Fibroblast of mammary gland (primary cell): ENCODE data around the gene TMPRSS11F.

Source experiments
- DNase-seq: peaks from one replicate; pipeline ENCODE4 v3.0.0-alpha.2; 2010; ENCODE audit warnings: low read depth
- H3K4me3 ChIP-seq: 2 replicates; pipeline ENCODE4 v1.5.1; 2011; ENCODE audit warnings: low read depth, mild to moderate bottlenecking, low read length, moderate library complexity; ENCODE audit not compliant: control insufficient read depth
- TF ChIP-seq, protein P1 (sequence below): conservative IDR thresholded peaks from 2 replicates; pipeline ENCODE4 v1.5.1; 2011; ENCODE audit warnings: low read depth, low read length, inconsistent platforms; ENCODE audit not compliant: control insufficient read depth, insufficient read depth

TMPRSS11F gene

DNA sequence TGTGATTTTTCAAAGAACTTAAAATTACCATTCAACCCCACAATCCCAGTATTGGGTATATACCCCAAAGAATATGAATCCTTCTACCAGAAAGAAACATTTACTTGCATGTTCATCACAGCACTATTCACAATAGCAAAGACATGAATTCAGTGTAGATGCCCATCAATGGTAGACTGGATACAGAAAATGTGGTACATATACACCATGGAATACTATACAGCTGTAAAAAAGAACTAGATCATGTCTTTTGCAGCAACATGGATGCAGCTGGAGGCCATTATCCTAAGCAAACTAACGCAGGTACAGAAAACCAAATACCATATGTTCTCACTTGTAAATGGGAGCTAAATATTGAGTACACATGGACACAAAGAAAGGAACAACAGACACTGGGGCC lies 34.1 kb upstream of the TMPRSS11F start:
- no peak for DNase-seq
- no peak overlapping the region for H3K4me3 ChIP-seq
- TF ChIP-seq, protein P1, sequence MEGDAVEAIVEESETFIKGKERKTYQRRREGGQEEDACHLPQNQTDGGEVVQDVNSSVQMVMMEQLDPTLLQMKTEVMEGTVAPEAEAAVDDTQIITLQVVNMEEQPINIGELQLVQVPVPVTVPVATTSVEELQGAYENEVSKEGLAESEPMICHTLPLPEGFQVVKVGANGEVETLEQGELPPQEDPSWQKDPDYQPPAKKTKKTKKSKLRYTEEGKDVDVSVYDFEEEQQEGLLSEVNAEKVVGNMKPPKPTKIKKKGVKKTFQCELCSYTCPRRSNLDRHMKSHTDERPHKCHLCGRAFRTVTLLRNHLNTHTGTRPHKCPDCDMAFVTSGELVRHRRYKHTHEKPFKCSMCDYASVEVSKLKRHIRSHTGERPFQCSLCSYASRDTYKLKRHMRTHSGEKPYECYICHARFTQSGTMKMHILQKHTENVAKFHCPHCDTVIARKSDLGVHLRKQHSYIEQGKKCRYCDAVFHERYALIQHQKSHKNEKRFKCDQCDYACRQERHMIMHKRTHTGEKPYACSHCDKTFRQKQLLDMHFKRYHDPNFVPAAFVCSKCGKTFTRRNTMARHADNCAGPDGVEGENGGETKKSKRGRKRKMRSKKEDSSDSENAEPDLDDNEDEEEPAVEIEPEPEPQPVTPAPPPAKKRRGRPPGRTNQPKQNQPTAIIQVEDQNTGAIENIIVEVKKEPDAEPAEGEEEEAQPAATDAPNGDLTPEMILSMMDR = no peak

DNA sequence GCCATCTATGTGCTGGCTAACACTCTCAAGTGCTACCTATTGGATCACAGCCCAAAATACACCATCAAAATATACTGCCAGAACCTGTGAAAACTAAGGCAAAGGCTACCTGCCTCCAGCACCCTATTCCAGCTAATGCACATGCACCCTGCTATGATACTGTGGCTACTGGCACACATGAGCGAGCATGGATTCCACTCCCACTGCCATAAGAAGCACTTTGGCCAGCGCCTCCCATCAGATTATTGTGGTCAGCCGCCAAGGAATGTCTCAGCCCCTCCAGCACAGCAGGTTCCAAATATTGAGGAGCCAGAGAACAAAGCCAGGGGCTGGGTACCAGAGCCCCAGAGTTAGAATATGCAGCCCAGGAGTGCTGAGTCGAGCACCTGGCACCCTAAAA lies 32.5 kb upstream of the TMPRSS11F start:
- DNase-seq = no peak
- TF ChIP-seq, protein P1 = no peak
- no peak overlapping the region for H3K4me3 ChIP-seq

- H3K4me3 ChIP-seq = no peak overlapping the region
- no peak for DNase-seq
- TF ChIP-seq, protein P1 = no peak
These were observed 22.7 kb upstream of the TMPRSS11F start for GRCh38 chr4:68152411-68152810.

GRCh38 chr4:68148800-68149685 lies 19.4 kb upstream of the TMPRSS11F start:
- H3K4me3 ChIP-seq = no peak overlapping the region
- DNase-seq = no peak
- TF ChIP-seq, protein P1 = no peak

- TF ChIP-seq, protein P1 = no peak
- no peak for DNase-seq
- H3K4me3 ChIP-seq = no peak overlapping the region
These were observed 17.4 kb upstream of the TMPRSS11F start for GRCh38 chr4:68147079-68147478.

- TF ChIP-seq, protein P1 = no peak
- no peak overlapping the region for H3K4me3 ChIP-seq
- no peak for DNase-seq
These were observed 15.6 kb upstream of the TMPRSS11F start for GRCh38 chr4:68145261-68145660.
